Fibroblast of mammary gland (primary cell): Measurements from ENCODE around the gene AKAP13.
A peak's percentile ranks its signal among the peaks of the same experiment; 100 is the strongest.

ENCODE experiments used
- DNase-seq: peaks from one replicate; pipeline ENCODE4 v3.0.0-alpha.2; 2010; ENCODE audit warnings: low read depth
- H3K4me3 ChIP-seq: 2 replicates; pipeline ENCODE4 v1.5.1; 2011; ENCODE audit warnings: low read depth, mild to moderate bottlenecking, low read length, moderate library complexity; ENCODE audit not compliant: control insufficient read depth
- CTCF ChIP-seq: conservative IDR thresholded peaks from 2 replicates; pipeline ENCODE4 v1.5.1; 2011; ENCODE audit warnings: low read depth, low read length, inconsistent platforms; ENCODE audit not compliant: control insufficient read depth, insufficient read depth

AKAP13 gene

GRCh38 chr15:85451099-85451700 is 70.8 kb downstream of the AKAP13 start:
- no peak for DNase-seq
- no peak overlapping the region for H3K4me3 ChIP-seq
- TF ChIP-seq CTCF = no peak

GRCh38 chr15:85452436-85452835 is 72.0 kb downstream of the AKAP13 start:
- H3K4me3 ChIP-seq = no peak overlapping the region
- DNase-seq = no peak
- no peak for TF ChIP-seq CTCF

GRCh38 chr15:85453144-85453872 is 72.9 kb downstream of the AKAP13 start:
- no peak overlapping the region for H3K4me3 ChIP-seq
- DNase-seq = peak; percentile 17
- no peak for TF ChIP-seq CTCF

GRCh38 chr15:85454403-85454802 is 74.0 kb downstream of the AKAP13 start:
- no peak for DNase-seq
- TF ChIP-seq CTCF = no peak
- H3K4me3 ChIP-seq = no peak overlapping the region

GRCh38 chr15:85455891-85456290 is 75.5 kb downstream of the AKAP13 start:
- no peak for TF ChIP-seq CTCF
- H3K4me3 ChIP-seq = no peak overlapping the region
- DNase-seq = no peak

GRCh38 chr15:85456798-85457197 is 76.4 kb downstream of the AKAP13 start:
- no peak for DNase-seq
- TF ChIP-seq CTCF = no peak
- H3K4me3 ChIP-seq = no peak overlapping the region
